Type B pancreatic cell (in vitro differentiated cells): ENCODE measurements around the gene PIGH. TPM values are rescaled to one million over a fixed set of nuclear protein-coding genes. Genes with fewer than 3 reads are reported as not detected.
"Not testable (repeated sequence)": the region's sequence is repeated elsewhere in the genome, so short reads cannot be mapped to it uniquely, and the experiment has no call there.

Experiments
- DNase-seq: peaks from one replicate; pipeline ENCODE4 v3.0.0; 2021; ENCODE audit warnings: mixed read lengths; ENCODE audit not compliant: unreplicated experiment; ENCODE audit errors: extremely low spot score
- H3K27ac Mint-ChIP-seq: 2 replicates; pipeline ENCODE4 v1.8.0; 2021; ENCODE audit warnings: mild to moderate bottlenecking, mixed read lengths
- H3K27me3 Mint-ChIP-seq: 2 replicates; pipeline ENCODE4 v1.8.0; 2021; ENCODE audit warnings: mixed read lengths
- H3K36me3 Mint-ChIP-seq: 2 replicates; pipeline ENCODE4 v1.8.0; 2021; ENCODE audit warnings: mixed read lengths
- H3K4me1 Mint-ChIP-seq: one replicate; pipeline ENCODE4 v1.8.0; 2021; ENCODE audit warnings: mixed read lengths; ENCODE audit not compliant: unreplicated experiment
- H3K4me3 Mint-ChIP-seq: 2 replicates; pipeline ENCODE4 v1.8.0; 2021; ENCODE audit warnings: mild to moderate bottlenecking, mixed read lengths
- H3K9me3 Mint-ChIP-seq: 2 replicates; pipeline ENCODE4 v1.8.0; 2021; ENCODE audit warnings: mixed read lengths
- total RNA-seq: library from RNA; stranded (reverse); gene quantifications from 2 replicates; pipeline ENCODE4 v1.2.1, GENCODE V29; 2021; ENCODE audit warnings: low replicate concordance
- TF ChIP-seq, protein P1 (sequence below): fragments of 200-600 bp; sonication (generic); conservative IDR thresholded peaks from 2 replicates; pipeline ENCODE4 v1.5.0; 2021; ENCODE audit warnings: antibody characterized with exemption, mild to moderate bottlenecking

PIGH gene
- total RNA-seq, 1 donor from 2014 or later: 20.3 TPM

GRCh38 chr14:67607646-67608045, 7.6 kb upstream of the PIGH start:
- Mint-ChIP-seq H3K4me3 (no peak overlapping the region), H3K4me1 (no peaks in the 10 kb centered on the region), H3K27ac (no peak overlapping the region), H3K27me3 (peaks cover 4% of the 10 kb centered on the region), H3K36me3 (no peaks in the 10 kb centered on the region), H3K9me3 (no peaks in the 10 kb centered on the region)
- no peak for DNase-seq
- TF ChIP-seq, protein P1, sequence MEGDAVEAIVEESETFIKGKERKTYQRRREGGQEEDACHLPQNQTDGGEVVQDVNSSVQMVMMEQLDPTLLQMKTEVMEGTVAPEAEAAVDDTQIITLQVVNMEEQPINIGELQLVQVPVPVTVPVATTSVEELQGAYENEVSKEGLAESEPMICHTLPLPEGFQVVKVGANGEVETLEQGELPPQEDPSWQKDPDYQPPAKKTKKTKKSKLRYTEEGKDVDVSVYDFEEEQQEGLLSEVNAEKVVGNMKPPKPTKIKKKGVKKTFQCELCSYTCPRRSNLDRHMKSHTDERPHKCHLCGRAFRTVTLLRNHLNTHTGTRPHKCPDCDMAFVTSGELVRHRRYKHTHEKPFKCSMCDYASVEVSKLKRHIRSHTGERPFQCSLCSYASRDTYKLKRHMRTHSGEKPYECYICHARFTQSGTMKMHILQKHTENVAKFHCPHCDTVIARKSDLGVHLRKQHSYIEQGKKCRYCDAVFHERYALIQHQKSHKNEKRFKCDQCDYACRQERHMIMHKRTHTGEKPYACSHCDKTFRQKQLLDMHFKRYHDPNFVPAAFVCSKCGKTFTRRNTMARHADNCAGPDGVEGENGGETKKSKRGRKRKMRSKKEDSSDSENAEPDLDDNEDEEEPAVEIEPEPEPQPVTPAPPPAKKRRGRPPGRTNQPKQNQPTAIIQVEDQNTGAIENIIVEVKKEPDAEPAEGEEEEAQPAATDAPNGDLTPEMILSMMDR: no peak

GRCh38 chr14:67602995-67603545, 3.0 kb upstream of the PIGH start:
- DNase-seq: no peak
- TF ChIP-seq, protein P1: no peak
- peaks cover 4% of the 10 kb centered on the region for H3K27me3 Mint-ChIP-seq
- H3K4me1 Mint-ChIP-seq: peaks cover 9% of the 10 kb centered on the region
- no peaks in the 10 kb centered on the region for H3K9me3 Mint-ChIP-seq
- no peak overlapping the region for H3K4me3 Mint-ChIP-seq
- H3K27ac Mint-ChIP-seq: no peak overlapping the region
- H3K36me3 Mint-ChIP-seq: no peaks in the 10 kb centered on the region

GRCh38 chr14:67602076-67602475, 2.0 kb upstream of the PIGH start:
- Mint-ChIP-seq H3K27me3 (peaks cover 4% of the 10 kb centered on the region), H3K4me3 (peak overlapping the region; percentile 25), H3K4me1 (peaks cover 9% of the 10 kb centered on the region), H3K27ac (peak overlapping the region; percentile 4), H3K36me3 (no peaks in the 10 kb centered on the region), H3K9me3 (no peaks in the 10 kb centered on the region)
- TF ChIP-seq, protein P1: no peak
- DNase-seq: no peak

DNA sequence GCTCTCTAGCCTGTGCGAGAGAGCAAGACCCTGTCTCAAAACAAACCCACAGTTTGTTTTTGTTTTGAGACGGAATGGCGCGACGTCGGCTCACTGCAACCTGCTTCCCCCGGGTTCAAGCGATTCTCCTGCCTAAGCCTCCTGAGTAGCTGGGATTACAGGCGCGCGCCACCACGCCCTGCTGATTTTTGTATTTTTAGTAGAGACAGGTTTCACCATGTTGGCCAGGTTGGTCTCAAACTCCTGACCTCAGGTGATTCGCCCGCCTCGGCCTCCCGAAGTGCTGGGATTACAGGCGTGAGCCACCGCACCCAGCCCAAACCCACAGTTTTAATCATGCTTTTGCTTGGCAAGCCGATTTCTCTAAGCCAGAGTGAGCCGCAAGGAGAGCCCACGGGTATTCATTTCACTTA, 500 bp upstream of the PIGH start:
- H3K4me1 Mint-ChIP-seq, H3K9me3 Mint-ChIP-seq, H3K27me3 Mint-ChIP-seq, H3K36me3 Mint-ChIP-seq, DNase-seq: not testable (repeated sequence)
- H3K4me3 Mint-ChIP-seq: peak overlapping the region; percentile 98
- H3K27ac Mint-ChIP-seq: peak overlapping the region; percentile 94

DNA sequence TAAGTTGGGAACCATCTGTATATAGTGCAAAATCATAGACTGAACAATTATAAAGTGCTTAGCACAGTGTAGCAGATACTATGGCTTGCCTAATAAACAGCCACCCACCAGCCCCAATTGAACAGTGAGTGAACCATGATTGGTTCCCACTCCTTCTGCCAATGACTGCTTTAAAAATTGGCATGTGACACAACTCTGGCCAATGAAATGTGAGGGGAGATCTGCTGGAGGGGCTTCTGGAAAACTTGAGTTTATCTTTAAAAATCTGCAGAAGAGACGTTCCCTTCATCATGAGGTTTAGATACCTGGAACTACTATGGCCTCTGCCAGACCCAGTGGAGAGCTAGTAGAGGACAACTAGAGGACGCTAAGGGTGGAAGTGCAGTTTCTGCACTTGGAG, 4.7 kb downstream of the PIGH start:
- H3K27me3 Mint-ChIP-seq: no peaks in the 10 kb centered on the region
- TF ChIP-seq, protein P1: no peak
- H3K4me1 Mint-ChIP-seq: peaks cover 9% of the 10 kb centered on the region
- H3K27ac Mint-ChIP-seq: no peak overlapping the region
- peaks cover 11% of the 10 kb centered on the region for H3K36me3 Mint-ChIP-seq
- DNase-seq: no peak
- H3K4me3 Mint-ChIP-seq: no peak overlapping the region
- no peaks in the 10 kb centered on the region for H3K9me3 Mint-ChIP-seq

DNA sequence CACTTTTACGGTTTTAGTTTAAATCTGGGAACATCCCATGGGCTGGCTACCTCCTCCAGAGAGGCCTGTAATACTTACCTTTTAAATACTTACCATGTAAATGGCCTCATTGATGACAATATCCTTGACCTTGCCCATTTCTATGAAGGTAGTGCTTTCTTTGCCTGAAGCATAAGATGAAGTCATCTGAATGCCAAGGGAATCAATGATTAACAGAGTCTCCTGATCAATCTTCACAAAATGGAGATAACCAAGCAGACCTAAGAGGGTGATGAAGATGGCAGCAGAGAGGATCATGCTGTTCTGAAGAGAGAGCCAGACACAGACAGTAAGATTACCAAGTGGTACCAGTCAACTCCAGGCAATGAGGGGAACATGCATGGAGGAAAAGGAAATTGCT, 6.4 kb downstream of the PIGH start:
- H3K27ac Mint-ChIP-seq, H3K4me3 Mint-ChIP-seq, DNase-seq, H3K4me1 Mint-ChIP-seq, H3K9me3 Mint-ChIP-seq, H3K27me3 Mint-ChIP-seq: not testable (repeated sequence)
- H3K36me3 Mint-ChIP-seq: peaks cover 11% of the 10 kb centered on the region
